K562 (cell line): ENCODE results near the gene CDH16. TPM values are rescaled to one million over a fixed set of nuclear protein-coding genes. Genes with fewer than 3 reads are reported as not detected.

Experiments
- CREB1 ChIP-seq, 2 experiments: sonication (generic) in 1 of 2; formaldehyde crosslinking in 1 of 2; IDR thresholded peaks; 2 replicates each; pipeline versions ENCODE4 v1.6.1 to v1.8.0; 2012 to 2022; ENCODE audit warnings: inconsistent platforms in 1 of 2, mild to moderate bottlenecking in 1 of 2, missing genetic modification reagents in 1 of 2, moderate library complexity in 1 of 2
- ETV5 ChIP-seq: sonication (generic); formaldehyde crosslinking; IDR thresholded peaks from 2 replicates; pipeline ENCODE4 v1.4.0; 2020; ENCODE audit warnings: low read depth, mild to moderate bottlenecking, missing genetic modification reagents
- HLTF ChIP-seq: fragments of 450-650 bp; IDR thresholded peaks from 2 replicates; pipeline ENCODE4 v1.6.1; 2016
- HOMEZ ChIP-seq: fragments of 250-450 bp; sonication (Bioruptor Pico); IDR thresholded peaks from 2 replicates; pipeline ENCODE4 v1.4.0; 2020; ENCODE audit warnings: mild to moderate bottlenecking, moderate library complexity
- NFE2L1 ChIP-seq: fragments of 450-650 bp; IDR thresholded peaks from 2 replicates; pipeline ENCODE4 v1.6.1; 2016; ENCODE audit warnings: missing genetic modification characterization, low read depth, mild to moderate bottlenecking, missing compliant biosample characterization, moderate library complexity, borderline replicate concordance
- PHF8 ChIP-seq: fragments of 200-600 bp; sonication (generic); IDR thresholded peaks from 2 replicates; pipeline ENCODE4 v1.6.1; 2012; ENCODE audit warnings: mixed run types, mild to moderate bottlenecking, inconsistent platforms, low read length, moderate library complexity, borderline replicate concordance
- RB1 ChIP-seq: fragments of 450-650 bp; IDR thresholded peaks from 2 replicates; pipeline ENCODE4 v1.6.1; 2017; ENCODE audit warnings: low read depth, mild to moderate bottlenecking
- RBBP5 ChIP-seq: fragments of 200-600 bp; sonication (generic); IDR thresholded peaks from 2 replicates; pipeline ENCODE4 v1.6.1; 2012; ENCODE audit warnings: borderline replicate concordance, mild to moderate bottlenecking, low read length, control low read depth, inconsistent platforms; ENCODE audit not compliant: insufficient read depth, poor library complexity, severe bottlenecking
- SPI1 ChIP-seq: IDR thresholded peaks from 2 replicates; pipeline ENCODE4 v1.6.1; 2011; ENCODE audit warnings: low read depth, low read length, control low read depth, borderline replicate concordance
- ZBTB33 ChIP-seq: sonication (generic); formaldehyde crosslinking; IDR thresholded peaks from 2 replicates; pipeline ENCODE4 v1.8.1; 2023; ENCODE audit warnings: mild to moderate bottlenecking, missing genetic modification reagents
- ZMIZ1 ChIP-seq, 2 experiments: fragments of 150-350 bp in 1 of 2; IDR thresholded peaks; 2 replicates each; pipeline ENCODE4 v1.6.1; 2012 to 2016; ENCODE audit warnings: low read depth in 2 of 2, low read length in 2 of 2, mild to moderate bottlenecking in 1 of 2, moderate library complexity in 1 of 2
- ZNF316 ChIP-seq: fragments of 450-650 bp; IDR thresholded peaks from 2 replicates; pipeline ENCODE4 v1.6.1; 2016
- ZNF354B ChIP-seq: fragments of 250-450 bp; sonication (Bioruptor Pico); IDR thresholded peaks from 2 replicates; pipeline ENCODE4 v1.4.0; 2020
- ZNF766 ChIP-seq: fragments of 200-800 bp; sonication (Bioruptor generic); conservative IDR thresholded peaks from 2 replicates; pipeline ENCODE4 v1.6.1; 2016; ENCODE audit warnings: missing genetic modification characterization, missing compliant biosample characterization
- polyA plus RNA-seq, 8 experiments: library from polyadenylated mRNA; depleted of rRNA in 4 of 8; stranded (reverse) in 5 of 8; unstranded in 3 of 8; fragments of >200 nt; fragmentation: Nextera tagmentation in 2 of 8; fragmentation: Illumina TruSeq in 1 of 8; extraction: Ambion mirVana in 2 of 8; extraction: Trizol in 1 of 8; gene quantifications; 2 replicates each; pipeline versions ENCODE4 v1.2.1 to v1.2.3, GENCODE V29; 2011 to 2014; ENCODE audit warnings: inconsistent platforms in 1 of 8, missing spikeins in 1 of 8
- total RNA-seq, 7 experiments: library from RNA; depleted of rRNA in 6 of 7; stranded (reverse); fragments of >200 nt in 6 of 7; fragmentation: Illumina TruSeq in 2 of 7; extraction: Trizol in 2 of 7; gene quantifications; 2 replicates each; pipeline versions ENCODE4 v1.2.1 to v1.2.3, GENCODE V29; 2011 to 2021; ENCODE audit warnings: low replicate concordance in 1 of 7
- TF ChIP-seq, protein P1 (sequence below): sonication (generic); formaldehyde crosslinking; IDR thresholded peaks from 2 replicates; pipeline ENCODE4 v1.8.0; 2022; ENCODE audit warnings: mild to moderate bottlenecking, missing genetic modification reagents
- TF ChIP-seq, protein P2 (sequence below): fragments of 450-650 bp; formaldehyde crosslinking; IDR thresholded peaks from 2 replicates; pipeline ENCODE4 v1.4.0; 2020; ENCODE audit warnings: mild to moderate bottlenecking, moderate library complexity

The CDH16 gene
- total and polyA plus RNA-seq, 9 of the 15 experiments (the other 6 are each of a cell fraction or from before 2014, with no cell fraction given) = not detected

DNA sequence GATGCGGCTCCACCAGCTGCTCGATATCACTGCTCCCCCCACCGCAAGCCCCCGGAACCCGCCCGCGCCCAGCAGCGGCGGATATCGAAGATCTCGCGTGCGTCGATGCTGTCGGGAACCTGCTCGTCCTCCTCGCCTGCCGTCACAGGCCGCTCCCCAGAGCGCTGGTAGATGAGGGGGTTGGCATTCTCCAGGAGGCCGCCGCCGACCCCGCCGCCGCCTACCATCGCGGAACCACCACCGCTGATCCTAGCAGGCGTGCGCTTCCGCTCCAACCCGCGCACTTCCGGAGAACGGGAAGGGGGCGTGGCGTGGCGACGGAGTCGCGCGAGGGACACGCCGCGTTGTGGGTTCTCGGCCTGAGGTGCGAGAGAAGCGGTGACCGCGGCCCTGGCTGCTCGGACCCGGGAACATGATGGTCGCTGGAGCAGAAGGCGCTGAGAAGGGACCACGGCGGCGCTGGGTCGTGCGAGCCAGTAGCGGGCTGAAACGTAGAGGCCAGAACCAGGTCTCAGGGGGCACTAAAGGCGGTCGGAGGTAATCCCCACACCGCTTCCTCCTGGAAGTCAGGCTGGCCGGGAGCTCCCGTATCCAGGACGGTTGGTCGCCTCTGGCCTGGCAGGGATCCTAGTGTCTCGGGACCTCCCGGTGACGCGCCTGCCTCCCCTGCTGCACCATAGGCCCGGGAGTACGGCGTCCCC, 15.6 kb upstream of the CDH16 start, which contains the start of gene CIAO2B (continued):
- TF ChIP-seq ZMIZ1 (IDR thresholded peaks at IDR 0.05; ENCODE audit: low read depth in 2 of 2, low read length in 2 of 2) (no peak), ZNF316 (no peak), HOMEZ (no peak), ZNF766 (CRISPR knock-in tag) (no peak), CREB1 (IDR thresholded peaks at IDR 0.05) (peak; percentile 62), CREB1 (CRISPR knock-in tag; IDR thresholded peaks at IDR 0.05) (peak; percentile 71; the same call in 1 of the 2 replicates), RB1 (peak; percentile 58), ETV5 (peak; percentile 95), PHF8 (peak; percentile 95), ZBTB33 (peak; percentile 59; the same call in 1 of the 2 replicates), NFE2L1 (tag) (no peak), RBBP5 (peak; percentile 84), HLTF (0 out of 2 replicates have a peak, but pooled peaks have one; percentile 32), SPI1 (peak; percentile 58; the same call in 1 of the 2 replicates), ZNF354B (CRISPR knock-in tag) (no peak)
- TF ChIP-seq, protein P1, sequence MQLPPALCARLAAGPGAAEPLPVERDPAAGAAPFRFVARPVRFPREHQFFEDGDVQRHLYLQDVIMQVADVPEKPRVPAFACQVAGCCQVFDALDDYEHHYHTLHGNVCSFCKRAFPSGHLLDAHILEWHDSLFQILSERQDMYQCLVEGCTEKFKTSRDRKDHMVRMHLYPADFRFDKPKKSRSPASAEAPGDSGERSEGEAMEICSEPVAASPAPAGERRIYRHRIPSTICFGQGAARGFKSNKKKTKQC = peak; percentile 3; the same call in 1 of the 2 replicates
- TF ChIP-seq, protein P2, sequence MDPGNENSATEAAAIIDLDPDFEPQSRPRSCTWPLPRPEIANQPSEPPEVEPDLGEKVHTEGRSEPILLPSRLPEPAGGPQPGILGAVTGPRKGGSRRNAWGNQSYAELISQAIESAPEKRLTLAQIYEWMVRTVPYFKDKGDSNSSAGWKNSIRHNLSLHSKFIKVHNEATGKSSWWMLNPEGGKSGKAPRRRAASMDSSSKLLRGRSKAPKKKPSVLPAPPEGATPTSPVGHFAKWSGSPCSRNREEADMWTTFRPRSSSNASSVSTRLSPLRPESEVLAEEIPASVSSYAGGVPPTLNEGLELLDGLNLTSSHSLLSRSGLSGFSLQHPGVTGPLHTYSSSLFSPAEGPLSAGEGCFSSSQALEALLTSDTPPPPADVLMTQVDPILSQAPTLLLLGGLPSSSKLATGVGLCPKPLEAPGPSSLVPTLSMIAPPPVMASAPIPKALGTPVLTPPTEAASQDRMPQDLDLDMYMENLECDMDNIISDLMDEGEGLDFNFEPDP (CRISPR knock-in tag) = no peak
